Esophagus squamous epithelium (tissue), 4 donors: ENCODE data around the gene GSTM3.

ENCODE experiments used
- POLR2A ChIP-seq, 4 donors: fragments of 450-650 bp; IDR thresholded peaks; one replicate each; pipeline ENCODE4 v1.6.1; 2017; ENCODE audit warnings: antibody characterized with exemption in 4 of 4, mild to moderate bottlenecking in 4 of 4, moderate library complexity in 3 of 4
- TF ChIP-seq, protein P1 (sequence below), 6 experiments: fragments of 450-650 bp in 4 of 6; fragments of 200-600 bp in 2 of 6; sonication (generic) in 2 of 6; IDR thresholded peaks; one replicate each; pipeline ENCODE4 v1.5.1; 2016 to 2019; ENCODE audit warnings: antibody characterized with exemption in 6 of 6, mild to moderate bottlenecking in 4 of 6, moderate library complexity in 4 of 6

DNA sequence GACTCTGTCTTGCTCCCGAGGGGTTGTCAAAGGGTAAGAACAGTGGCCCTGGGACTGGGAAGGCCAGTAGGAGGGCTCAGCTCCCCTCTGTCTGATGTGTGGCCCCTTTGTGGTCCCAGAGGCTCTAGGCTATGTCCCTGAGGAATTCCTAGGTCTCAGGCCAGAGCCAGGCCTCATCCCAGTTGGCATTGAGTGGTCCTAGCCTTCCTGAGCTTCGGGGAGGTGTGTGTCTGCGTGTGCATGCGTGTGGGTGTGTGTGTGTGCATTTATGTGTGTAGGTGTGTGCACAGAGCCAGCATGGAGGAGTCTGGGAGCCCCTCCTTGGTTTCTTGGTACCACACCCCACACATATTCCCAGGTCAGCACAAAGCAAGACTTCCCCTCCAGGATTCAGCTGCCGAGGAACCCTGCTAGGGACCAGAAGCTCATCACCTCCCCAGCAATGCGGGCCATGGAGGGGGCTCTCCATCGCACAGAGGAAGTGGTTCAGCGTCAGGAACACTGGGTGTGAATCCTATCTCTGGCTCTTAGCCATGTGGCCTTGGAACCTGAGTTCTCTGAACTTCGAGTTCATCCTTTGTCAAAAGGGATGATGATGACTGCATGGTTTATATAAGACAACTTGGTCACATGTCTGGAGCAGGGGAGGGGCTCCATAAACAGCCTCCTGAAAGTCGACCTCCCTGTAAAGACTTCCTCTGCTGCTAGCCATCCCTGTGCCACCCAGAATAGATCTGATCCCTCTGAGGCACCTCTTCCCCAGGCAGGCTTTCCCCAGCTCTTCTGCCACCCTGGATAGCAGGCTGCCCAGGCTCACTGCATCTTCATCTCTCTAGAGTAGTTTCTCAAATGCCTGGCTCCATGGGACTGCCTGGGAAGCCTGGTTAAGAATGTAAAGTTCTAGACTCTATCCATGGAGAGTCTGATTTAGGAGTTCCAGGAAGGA lies 31.1 kb upstream of the GSTM3 start:
- TF ChIP-seq, protein P1, sequence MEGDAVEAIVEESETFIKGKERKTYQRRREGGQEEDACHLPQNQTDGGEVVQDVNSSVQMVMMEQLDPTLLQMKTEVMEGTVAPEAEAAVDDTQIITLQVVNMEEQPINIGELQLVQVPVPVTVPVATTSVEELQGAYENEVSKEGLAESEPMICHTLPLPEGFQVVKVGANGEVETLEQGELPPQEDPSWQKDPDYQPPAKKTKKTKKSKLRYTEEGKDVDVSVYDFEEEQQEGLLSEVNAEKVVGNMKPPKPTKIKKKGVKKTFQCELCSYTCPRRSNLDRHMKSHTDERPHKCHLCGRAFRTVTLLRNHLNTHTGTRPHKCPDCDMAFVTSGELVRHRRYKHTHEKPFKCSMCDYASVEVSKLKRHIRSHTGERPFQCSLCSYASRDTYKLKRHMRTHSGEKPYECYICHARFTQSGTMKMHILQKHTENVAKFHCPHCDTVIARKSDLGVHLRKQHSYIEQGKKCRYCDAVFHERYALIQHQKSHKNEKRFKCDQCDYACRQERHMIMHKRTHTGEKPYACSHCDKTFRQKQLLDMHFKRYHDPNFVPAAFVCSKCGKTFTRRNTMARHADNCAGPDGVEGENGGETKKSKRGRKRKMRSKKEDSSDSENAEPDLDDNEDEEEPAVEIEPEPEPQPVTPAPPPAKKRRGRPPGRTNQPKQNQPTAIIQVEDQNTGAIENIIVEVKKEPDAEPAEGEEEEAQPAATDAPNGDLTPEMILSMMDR (IDR thresholded peaks at IDR 0.05): no peak
- TF ChIP-seq POLR2A (IDR thresholded peaks at IDR 0.05): no peak
